ENCODE data around the gene IMMP2L. TPM values are rescaled to one million over a fixed set of nuclear protein-coding genes. Genes with fewer than 3 reads are reported as not detected.

IMMP2L gene
- total and polyA plus RNA-seq, 2 of the 13 experiments (the other 11 are each of a cell fraction or from before 2014, with no cell fraction given), result 7.8 to 16.9 TPM

DNA sequence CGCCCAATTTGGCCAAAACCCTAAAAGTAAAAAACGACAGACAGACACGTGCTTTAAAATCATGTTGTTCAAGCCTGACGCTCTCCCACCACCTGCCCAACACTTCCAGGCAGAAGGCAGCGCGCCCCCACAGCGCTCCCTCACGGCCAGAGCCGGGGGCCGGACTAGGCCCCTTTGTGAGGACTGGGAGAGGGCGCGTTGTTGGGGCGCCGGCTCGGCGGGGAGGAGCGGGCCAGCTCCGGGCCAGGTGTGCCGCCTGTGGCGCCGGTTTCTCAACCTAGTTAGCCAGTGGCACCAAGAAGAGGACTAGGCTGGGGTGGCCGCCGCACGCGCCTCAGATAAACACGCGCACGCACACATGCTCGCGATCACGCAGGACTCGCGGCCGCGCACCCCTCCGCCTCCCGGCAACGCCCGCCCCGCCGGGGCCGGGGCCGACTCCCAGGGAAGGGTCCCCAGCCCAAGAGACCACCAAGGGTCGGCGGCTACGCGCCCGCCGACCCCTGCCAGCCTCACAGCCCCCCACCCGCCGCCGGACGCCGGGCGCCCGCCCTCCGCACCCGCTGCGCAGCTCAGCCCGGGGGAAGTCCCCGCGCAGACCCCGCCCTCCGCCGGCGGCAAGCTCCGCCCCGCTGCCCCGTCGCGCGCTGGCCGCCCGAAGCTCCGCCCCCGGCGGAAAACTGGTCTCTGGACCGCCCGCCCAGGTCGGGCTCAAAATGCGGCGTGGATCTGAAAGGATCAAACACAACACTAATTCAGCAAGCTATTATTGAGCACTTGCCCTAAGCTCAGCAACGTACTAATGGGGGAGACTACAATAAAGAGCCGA lies at the start of gene IMMP2L (continued):
- TF ChIP-seq ZNF235 (CRISPR knock-in tag; IDR thresholded peaks at IDR 0.05; ENCODE audit: borderline replicate concordance), result peak; percentile 69; the same call in 1 of the 2 replicates
- TF ChIP-seq RARG (CRISPR knock-in tag; IDR thresholded peaks at IDR 0.05; ENCODE audit: low read depth), result no peak
- TF ChIP-seq KDM5A (IDR thresholded peaks at IDR 0.05; ENCODE audit: borderline replicate concordance, low read length), result peak; percentile 50; the same call in 1 of the 2 replicates
- peak; percentile 74 for TF ChIP-seq HIVEP1 (CRISPR knock-in tag; IDR thresholded peaks at IDR 0.05)
- TF ChIP-seq ZNF468 (CRISPR knock-in tag; IDR thresholded peaks at IDR 0.05), result no peak
- no peak for TF ChIP-seq PCBP2 (optimal IDR thresholded peaks at IDR 0.05; ENCODE audit: low read depth, low read length, poor library complexity, severe bottlenecking)
- TF ChIP-seq SIX1 (CRISPR knock-in tag; IDR thresholded peaks at IDR 0.05; ENCODE audit: borderline replicate concordance), result no peak
- no peak for TF ChIP-seq SIN3B (IDR thresholded peaks at IDR 0.05; ENCODE audit: low read length)
- TF ChIP-seq, protein P1, sequence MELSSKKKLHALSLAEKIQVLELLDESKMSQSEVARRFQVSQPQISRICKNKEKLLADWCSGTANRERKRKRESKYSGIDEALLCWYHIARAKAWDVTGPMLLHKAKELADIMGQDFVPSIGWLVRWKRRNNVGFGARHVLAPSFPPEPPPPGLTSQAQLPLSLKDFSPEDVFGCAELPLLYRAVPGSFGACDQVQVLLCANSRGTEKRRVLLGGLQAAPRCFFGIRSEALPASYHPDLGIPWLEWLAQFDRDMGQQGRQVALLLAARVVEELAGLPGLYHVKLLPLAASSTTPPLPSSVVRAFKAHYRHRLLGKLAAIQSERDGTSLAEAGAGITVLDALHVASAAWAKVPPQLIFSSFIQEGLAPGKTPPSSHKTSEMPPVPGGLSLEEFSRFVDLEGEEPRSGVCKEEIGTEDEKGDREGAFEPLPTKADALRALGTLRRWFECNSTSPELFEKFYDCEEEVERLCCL (CRISPR knock-in tag; IDR thresholded peaks at IDR 0.05; ENCODE audit: borderline replicate concordance), result no peak
- no peak for TF ChIP-seq HOXA9 (CRISPR knock-in tag; IDR thresholded peaks at IDR 0.05; ENCODE audit: borderline replicate concordance)
- TF ChIP-seq ZNF30 (CRISPR knock-in tag; IDR thresholded peaks at IDR 0.05), result 0 out of 2 replicates have a peak, but pooled peaks have one; percentile 49
- TF ChIP-seq REL (CRISPR knock-in tag; conservative IDR thresholded peaks at IDR 0.05), result no peak
- TF ChIP-seq RBAK (CRISPR knock-in tag; IDR thresholded peaks at IDR 0.05), result no peak
- peak; percentile 45; the same call in 1 of the 2 replicates for TF ChIP-seq REPIN1 (CRISPR knock-in tag; IDR thresholded peaks at IDR 0.05; ENCODE audit: borderline replicate concordance, low read depth)
- no peak for TF ChIP-seq SMC3 (IDR thresholded peaks at IDR 0.05; ENCODE audit: low read length)
- TF ChIP-seq RAD51 (IDR thresholded peaks at IDR 0.05; ENCODE audit: borderline replicate concordance), result no peak
- no peak for TF ChIP-seq ZBTB38 (CRISPR knock-in tag; IDR thresholded peaks at IDR 0.05)
- no peak for TF ChIP-seq HNRNPH1 (optimal IDR thresholded peaks at IDR 0.05; ENCODE audit: low read depth, low read length)
- no peak for TF ChIP-seq MBD4 (IDR thresholded peaks at IDR 0.05; ENCODE audit: borderline replicate concordance, low read length)
- TF ChIP-seq SMAD3 (CRISPR knock-in tag; IDR thresholded peaks at IDR 0.05), result no peak
- no peak for TF ChIP-seq CCAR2 (optimal IDR thresholded peaks at IDR 0.05; ENCODE audit: low read depth, low read length)
- TF ChIP-seq ZMYM3 (CRISPR knock-in tag; IDR thresholded peaks at IDR 0.05), result 0 out of 2 replicates have a peak, but pooled peaks have one; percentile 24
- TF ChIP-seq ZFP82 (CRISPR knock-in tag; IDR thresholded peaks at IDR 0.05; ENCODE audit: borderline replicate concordance), result no peak
- TF ChIP-seq ZFYVE20 (CRISPR knock-in tag; IDR thresholded peaks at IDR 0.05; ENCODE audit: borderline replicate concordance, low read depth), result no peak
- TF ChIP-seq PTBP1 (IDR thresholded peaks at IDR 0.05; ENCODE audit: low read depth, low read length, poor library complexity, severe bottlenecking), result peak; percentile 67
- TF ChIP-seq, protein P2, sequence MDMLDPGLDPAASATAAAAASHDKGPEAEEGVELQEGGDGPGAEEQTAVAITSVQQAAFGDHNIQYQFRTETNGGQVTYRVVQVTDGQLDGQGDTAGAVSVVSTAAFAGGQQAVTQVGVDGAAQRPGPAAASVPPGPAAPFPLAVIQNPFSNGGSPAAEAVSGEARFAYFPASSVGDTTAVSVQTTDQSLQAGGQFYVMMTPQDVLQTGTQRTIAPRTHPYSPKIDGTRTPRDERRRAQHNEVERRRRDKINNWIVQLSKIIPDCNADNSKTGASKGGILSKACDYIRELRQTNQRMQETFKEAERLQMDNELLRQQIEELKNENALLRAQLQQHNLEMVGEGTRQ (IDR thresholded peaks at IDR 0.05; ENCODE audit: low read depth, low read length), result no peak
- TF ChIP-seq, protein P2 (CRISPR knock-in tag; IDR thresholded peaks at IDR 0.05; ENCODE audit: borderline replicate concordance), result no peak
- peak; percentile 16; the same call in 1 of the 2 replicates for TF ChIP-seq NFKBIZ (CRISPR knock-in tag; IDR thresholded peaks at IDR 0.05)
- TF ChIP-seq TRIM24 (CRISPR knock-in tag; IDR thresholded peaks at IDR 0.05), result no peak

All from HepG2 (cell line).